Keratinocyte (primary cell): ENCODE data around the gene MAN2A2.

Experiments
- EZH2 ChIP-seq: IDR thresholded peaks from one replicate; pipeline ENCODE4 v1.6.1; 2012; ENCODE audit warnings: inconsistent platforms, mild to moderate bottlenecking, low read length, moderate library complexity
- TF ChIP-seq, protein P1 (sequence below), 3 experiments: IDR thresholded peaks in 1 of 3; conservative IDR thresholded peaks in 1 of 3; optimal IDR thresholded peaks in 1 of 3; 2 replicates in 2 of 3; 3 replicates in 1 of 3; pipeline versions ENCODE3 to v1.5.1; 2011; ENCODE audit warnings: low read length in 3 of 3, mild to moderate bottlenecking in 3 of 3, moderate library complexity in 2 of 3, control low read depth in 1 of 3, inconsistent platforms in 1 of 3; ENCODE audit not compliant: insufficient read depth in 2 of 3; ENCODE audit errors: extremely low read depth in 1 of 3

DNA sequence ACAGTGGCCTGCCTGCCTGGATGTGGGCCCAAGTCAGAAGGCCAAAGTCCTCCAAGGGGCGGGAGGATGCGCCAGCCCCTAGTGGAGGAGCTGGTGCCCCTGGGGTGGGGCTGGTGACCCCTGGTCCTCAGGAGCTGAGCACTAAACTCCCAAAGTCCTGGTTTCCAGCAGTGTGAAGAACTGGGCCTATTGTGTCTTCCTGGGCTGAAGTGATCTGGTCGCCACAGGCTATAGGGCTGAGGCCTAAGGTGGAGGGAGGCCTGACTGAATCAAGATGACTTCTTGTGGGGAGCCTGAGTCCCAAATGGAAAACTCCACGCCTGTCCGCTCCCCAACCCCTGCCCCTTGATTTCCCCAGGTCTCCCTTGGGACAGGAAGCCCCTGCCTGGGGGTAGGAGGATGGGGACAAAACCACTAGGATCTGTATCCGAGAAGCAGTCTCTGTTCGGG, 19.6 kb upstream of the MAN2A2 start:
- TF ChIP-seq, protein P1, sequence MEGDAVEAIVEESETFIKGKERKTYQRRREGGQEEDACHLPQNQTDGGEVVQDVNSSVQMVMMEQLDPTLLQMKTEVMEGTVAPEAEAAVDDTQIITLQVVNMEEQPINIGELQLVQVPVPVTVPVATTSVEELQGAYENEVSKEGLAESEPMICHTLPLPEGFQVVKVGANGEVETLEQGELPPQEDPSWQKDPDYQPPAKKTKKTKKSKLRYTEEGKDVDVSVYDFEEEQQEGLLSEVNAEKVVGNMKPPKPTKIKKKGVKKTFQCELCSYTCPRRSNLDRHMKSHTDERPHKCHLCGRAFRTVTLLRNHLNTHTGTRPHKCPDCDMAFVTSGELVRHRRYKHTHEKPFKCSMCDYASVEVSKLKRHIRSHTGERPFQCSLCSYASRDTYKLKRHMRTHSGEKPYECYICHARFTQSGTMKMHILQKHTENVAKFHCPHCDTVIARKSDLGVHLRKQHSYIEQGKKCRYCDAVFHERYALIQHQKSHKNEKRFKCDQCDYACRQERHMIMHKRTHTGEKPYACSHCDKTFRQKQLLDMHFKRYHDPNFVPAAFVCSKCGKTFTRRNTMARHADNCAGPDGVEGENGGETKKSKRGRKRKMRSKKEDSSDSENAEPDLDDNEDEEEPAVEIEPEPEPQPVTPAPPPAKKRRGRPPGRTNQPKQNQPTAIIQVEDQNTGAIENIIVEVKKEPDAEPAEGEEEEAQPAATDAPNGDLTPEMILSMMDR (optimal IDR thresholded peaks at IDR 0.05 in 1 of 3, IDR thresholded peaks at IDR 0.05 in 1 of 3, conservative IDR thresholded peaks at IDR 0.05 in 1 of 3; ENCODE audit: extremely low read depth in 1 of 3, insufficient read depth in 2 of 3, low read length in 3 of 3): no peak
- no peak for TF ChIP-seq EZH2
